Measurements from ENCODE around the gene PTMS.

PTMS gene

DNA sequence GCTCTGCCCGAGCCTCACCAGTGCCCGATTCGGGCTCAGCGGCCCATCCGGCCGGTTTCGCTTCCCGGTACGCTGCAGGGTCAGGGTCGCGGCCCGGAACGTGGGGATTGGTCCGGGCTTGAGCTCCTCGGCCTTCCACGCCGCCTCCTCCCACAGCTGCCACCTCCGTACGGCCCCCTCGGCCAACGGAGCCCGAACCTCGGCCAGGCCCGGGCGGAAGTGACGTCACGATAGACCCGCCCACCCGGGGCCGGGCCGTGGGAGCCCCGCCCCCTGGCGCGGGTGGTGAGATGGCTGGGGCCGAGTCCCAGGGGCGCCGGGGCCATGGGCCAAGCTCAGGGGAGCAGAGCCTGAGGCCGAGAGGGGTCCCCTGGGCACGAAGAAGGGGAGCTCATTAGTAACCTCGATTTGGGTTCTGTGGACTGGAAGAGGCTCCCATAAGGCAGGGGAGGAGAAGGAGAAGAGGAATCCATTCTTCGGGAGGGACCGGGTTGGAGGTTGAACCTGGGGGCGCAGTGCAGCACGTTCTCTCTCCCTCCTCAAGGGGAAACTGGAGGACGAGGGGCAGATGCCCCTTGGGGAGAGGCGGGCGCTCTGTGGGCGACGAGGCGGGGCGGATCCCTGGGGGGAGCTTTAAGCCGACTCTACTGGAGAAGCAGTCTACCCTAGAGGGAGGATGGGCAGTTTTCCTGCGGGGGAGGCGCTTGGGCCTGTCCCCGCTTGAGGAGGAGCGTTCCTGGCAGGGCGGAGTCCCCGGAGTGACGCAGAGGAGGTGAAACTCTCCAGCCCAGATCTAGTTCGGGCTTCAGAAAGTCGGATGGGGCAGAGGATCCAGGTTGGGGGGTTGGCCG is 13.0 kb upstream of the PTMS start, which contains the start of gene MLF2:
TSS of gene MLF2 (minus strand) at position 221 of the 851 bp plus-strand sequence. CDS start 807 bp downstream, outside the sequence.
- peak; percentile 97 for DNase-seq

DNA sequence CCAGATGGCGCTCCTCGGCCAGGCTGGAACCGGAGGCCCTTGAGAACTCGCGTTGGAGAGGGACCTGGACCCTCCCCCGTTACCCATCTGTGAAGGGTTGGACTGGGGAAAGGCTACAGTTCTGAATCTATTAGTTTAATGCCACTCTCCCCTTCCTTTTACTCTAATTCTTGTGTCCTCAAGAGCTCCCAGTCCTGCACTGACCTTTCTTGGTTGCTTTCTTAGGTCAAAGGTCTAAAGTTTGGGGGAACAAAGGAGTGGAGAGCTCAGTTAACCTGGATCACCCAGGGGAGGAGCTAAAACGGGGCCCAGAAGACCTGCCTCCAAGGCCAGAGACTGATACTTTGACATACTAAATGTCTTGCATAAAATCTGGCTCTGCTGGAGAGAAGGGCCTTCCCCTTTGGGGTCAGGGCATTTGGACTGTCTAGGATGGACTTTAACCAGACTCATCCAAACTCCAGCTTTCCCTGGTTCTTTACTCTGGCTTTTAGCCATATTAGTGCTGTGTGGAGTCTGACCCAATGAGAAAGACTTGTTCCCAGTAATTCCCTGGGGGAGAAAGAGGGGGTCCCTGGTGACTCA is 12.3 kb upstream of the PTMS start:
- DNase-seq: no peak

GRCh38 chr12:6754411-6754810 is 11.8 kb upstream of the PTMS start:
- no peak for DNase-seq

- DNase-seq: no peak
Observed at GRCh38 chr12:6757028-6757690, 9.0 kb upstream of the PTMS start.

DNA sequence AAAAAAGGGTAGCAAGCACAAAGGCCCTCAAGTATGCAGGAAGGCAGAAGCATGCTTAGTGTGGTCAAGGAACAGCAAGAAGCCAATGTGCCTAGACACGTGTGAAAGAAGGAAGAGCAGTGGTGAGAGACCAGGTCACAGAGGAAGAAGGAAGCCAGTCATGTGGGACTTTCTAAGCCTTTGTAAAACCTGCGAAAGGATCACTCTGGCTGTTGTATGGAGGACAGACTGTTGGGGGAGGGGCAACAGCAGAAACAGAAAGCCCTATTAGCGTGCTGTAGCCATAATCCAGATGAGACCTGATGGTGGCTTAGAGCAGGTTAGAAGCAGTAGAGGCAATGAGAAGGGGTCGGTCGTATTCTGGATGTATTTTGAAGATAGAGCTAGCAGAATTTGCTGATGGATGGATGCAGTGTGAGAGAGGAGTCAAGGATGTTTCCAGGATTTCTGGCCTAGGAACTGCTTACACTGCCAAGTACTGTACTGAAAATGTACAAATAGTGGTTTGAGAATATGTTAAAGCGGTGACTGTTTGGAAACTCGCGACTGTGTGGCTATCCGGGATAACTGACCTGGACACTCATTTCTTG is 7.6 kb upstream of the PTMS start:
- DNase-seq: no peak

GRCh38 chr12:6759741-6760140 is 6.4 kb upstream of the PTMS start:
- no peak for DNase-seq

- DNase-seq: no peak
Observed at GRCh38 chr12:6763380-6763779, 2.8 kb upstream of the PTMS start.

DNA sequence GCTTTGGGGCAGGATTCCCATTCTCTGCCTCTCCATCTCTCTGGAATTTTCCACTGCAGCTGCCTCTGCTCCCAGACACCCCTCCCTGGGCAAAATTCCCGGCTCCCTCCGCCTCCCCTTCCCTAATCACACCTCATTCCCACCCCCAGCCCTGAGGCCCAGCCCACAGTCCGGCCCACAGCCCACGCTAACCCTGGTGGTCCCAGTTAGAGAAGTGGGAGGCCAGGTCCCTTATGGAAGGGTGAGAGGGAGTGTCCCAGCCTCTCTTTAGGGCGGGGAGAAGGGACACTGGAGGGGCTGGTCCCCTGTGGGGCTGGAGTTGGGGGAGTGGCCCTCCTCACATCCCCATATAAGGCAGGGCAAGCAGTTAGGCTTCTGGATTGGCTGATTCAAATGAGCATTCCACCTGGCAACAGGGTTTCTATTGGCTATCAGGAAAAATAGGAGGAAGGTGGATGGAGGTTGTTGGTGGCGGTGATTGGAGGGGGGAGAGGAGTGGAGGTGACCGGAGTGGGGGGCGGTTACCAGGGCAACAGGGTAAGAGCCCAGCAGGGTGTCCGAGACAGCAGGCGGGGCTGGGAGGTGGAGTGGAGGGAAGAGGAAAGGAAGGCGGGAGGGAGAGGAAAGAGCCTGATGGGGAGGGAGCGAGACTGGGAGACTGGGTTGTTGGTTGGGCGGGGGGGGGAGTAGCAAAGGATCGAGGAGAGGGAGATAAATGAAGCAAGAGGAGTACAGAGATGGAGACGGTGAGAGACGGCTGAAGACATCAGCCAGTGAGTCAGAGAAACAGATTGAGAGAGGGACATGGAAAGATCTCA is 1.9 kb upstream of the PTMS start:
- peak; percentile 97 for DNase-seq

DNA sequence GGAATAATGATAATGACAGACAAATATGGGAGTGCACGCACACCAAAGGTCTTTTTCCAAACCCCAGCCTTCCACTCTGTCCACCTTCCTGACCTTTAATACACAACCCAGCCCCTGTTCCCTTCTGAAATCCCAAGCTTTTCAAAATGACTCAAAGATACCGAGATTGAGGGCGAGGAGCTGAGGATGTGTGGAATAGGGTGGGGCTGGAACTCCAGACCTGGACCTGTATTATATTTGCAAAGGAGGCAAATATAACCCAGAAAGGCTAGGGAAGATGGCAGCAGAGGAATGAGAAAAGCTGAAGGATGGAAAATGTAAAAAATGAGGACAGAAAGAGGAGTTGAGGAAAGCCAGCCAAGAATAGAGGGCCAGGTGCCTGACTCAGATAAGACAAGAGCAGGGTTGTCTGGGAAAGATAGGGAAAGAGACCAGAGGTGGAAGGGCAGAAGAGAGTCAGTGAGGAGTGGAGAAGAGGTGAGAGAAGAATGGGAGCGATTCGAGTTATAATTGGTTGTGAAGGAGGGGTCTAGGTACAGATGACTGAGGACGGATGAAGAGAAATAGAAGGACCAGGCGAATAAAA is 1.0 kb upstream of the PTMS start:
- DNase-seq: no peak

DNA sequence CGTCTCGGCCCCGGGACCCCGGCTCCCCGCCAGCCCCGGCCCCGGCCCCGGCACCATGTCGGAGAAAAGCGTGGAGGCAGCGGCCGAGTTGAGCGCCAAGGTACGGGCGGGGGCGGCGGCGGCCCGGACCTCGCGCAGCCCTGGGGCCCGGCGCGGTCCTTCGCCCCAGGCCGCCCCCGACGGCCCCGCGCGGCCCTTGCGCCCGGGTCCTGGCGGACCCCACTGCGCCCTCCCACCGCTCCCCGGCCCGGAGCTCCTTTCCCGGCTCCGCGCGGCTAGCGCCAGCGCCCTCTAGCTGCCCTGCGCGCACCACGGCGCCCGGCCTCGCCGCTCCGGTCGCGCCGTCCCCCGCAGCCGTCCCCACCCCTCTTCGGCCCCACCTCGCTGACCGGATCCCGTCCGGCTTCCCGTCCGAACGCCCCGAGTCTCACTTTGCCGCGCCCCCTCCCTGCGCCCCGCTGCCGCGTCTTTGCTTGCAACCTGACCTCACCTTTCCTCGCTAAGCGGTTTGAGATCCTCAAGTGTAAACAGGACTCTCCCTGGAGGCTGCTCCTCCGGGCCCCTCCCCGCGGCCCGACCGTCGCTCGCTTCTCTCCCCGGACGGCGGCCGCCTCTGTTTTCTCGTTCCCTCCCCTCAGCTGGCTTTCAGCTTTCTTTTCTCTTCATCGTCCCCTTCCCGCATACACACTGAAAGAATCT is 637 bp downstream of the PTMS start:
- peak; percentile 75 for DNase-seq

DNA sequence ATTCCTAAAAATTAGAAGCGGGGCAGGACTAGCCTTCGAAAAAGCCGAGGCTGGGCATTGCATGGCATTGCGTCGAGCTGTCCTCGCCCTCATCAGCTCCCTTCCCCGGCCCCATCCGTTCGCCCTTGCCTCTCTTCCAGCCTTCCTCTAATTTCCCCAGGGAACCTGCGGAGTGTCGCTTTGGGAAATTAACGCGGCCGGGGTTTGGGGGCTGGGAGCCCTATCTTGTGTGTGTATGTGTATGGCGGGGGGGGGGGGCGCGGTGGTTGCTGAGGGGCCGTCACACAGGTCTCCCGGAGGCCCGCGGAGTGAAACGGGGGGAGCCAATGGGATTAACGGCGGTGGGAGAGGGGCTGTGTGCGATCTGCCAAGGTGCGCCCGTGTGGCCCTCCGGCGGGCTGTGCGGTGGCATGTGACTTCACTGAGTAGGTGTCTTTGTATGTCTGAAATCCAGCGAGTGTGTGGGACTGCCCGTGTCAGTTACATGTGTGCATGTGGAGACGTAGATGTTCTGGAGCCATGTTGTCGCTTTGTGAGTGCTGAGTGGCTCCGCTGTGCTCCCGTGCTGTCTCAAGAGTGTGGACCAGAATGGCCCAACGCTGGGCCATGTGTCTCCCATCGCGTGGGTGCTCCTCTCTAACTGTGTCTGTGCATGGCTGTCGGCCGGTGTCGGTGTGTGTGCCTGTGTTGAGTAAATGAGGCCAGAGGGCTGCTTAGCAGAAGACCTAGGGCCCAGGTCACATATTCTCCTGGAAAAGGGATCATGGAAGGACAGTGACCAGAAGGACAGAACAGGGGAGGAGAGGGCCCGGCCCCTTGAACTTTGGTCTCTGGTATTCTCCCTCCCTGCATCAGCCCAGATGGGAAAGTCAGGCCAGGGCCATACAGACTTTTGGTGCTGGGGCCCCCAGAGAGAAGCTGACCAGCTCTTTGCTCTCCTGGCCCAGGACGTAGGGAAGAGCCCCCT is 1.5 kb downstream of the PTMS start:
- no peak for DNase-seq

DNA sequence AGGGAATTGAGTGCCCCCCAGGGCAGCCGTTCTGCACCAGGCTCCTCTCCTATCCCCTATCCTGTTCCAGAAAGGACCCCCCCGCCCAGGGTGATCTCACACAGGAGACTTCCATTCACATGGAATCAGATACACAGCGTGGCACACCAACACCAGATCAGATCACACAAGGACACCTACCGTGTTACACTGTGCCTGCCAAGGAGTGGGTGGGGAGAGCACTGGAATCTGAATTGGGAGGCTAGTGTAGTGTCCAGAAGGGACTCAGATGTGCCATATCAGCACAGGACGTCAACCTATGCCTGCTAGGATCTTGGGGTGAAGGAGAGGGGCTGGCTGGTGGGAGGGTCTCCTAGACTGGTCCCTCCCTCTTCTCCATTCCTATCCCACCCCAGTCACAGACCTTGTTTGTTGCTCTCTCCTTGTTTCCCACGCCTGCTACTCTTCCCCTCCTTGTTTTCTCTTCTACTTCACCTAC is 2.3 kb downstream of the PTMS start:
- DNase-seq: no peak

DNA sequence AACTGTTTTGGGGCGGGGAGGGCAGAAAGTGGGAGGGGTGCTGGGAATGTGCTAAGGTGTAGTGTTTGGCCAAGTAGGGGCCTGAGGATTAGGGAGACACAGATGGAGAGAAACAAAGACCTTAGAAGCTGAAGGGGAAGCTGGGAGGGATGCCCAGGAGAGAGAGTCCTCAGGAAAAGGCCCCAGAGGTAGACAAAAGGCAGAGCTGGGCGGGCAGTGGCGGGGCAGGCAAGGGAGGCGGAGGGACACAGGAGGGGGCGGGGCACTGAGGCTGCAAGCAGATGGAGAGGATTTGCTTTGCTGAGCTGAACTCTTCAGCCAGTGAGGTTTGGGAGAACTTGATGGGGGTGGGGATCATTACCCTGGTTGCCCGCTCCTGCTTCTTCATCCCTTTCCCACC is 2.8 kb downstream of the PTMS start:
- DNase-seq: peak; percentile 16

GRCh38 chr12:6769666-6770065 is 3.5 kb downstream of the PTMS start:
- DNase-seq: no peak

- DNase-seq: no peak
Observed at GRCh38 chr12:6770094-6770493, 3.9 kb downstream of the PTMS start.

- DNase-seq: no peak
Observed at GRCh38 chr12:6770600-6770999, 4.4 kb downstream of the PTMS start.

GRCh38 chr12:6771091-6771495 is 4.9 kb downstream of the PTMS start:
- no peak for DNase-seq

GRCh38 chr12:6771509-6772330 is 5.6 kb downstream of the PTMS start:
- no peak for DNase-seq

GRCh38 chr12:6772331-6772695 is 6.2 kb downstream of the PTMS start, which contains the start of gene LAG3:
LAG3 (plus strand) TSS chr12:6772520; CDS start chr12:6772853, 333 bp downstream.
- DNase-seq: no peak

All from NCI-H2107 (cell line).